ENCODE results near the gene SLC27A3.
A peak's percentile ranks its signal among the peaks of the same experiment; 100 is the strongest.

SLC27A3 gene

GRCh38 chr1:153789478-153790034, 14.3 kb downstream of the SLC27A3 start:
- Histone ChIP-seq H3K27ac (no peak overlapping the region), H3K4me3 (ENCODE audit: low read depth, low read length) (no peak overlapping the region), H3K36me3 (replicated peaks) (no peaks in the 10 kb centered on the region), H3K27me3 (replicated peaks) (no peaks in the 10 kb centered on the region)
- DNase-seq: no peak
- in situ Hi-C loops (cut with HindIII; ENCODE audit: low pct_ligation_motif_present, low sequenced_read_pairs): no loop called here
- TF ChIP-seq CTCF (IDR thresholded peaks at IDR 0.05; ENCODE audit: low read depth, low read length, missing control alignments): no peak

- Histone ChIP-seq H3K4me3 (ENCODE audit: low read depth, low read length) (no peak overlapping the region), H3K27me3 (replicated peaks) (no peaks in the 10 kb centered on the region), H3K27ac (peak overlapping the region; percentile 43), H3K36me3 (replicated peaks) (no peaks in the 10 kb centered on the region)
- DNase-seq: peak; percentile 35
- in situ Hi-C loops (cut with HindIII; ENCODE audit: low pct_ligation_motif_present, low sequenced_read_pairs): no loop called here
- no peak for TF ChIP-seq CTCF (IDR thresholded peaks at IDR 0.05; ENCODE audit: low read depth, low read length, missing control alignments)
Observed at GRCh38 chr1:153790313-153790965, 15.2 kb downstream of the SLC27A3 start.

- no peaks in the 10 kb centered on the region for H3K27me3 ChIP-seq (replicated peaks)
- H3K4me3 ChIP-seq (ENCODE audit: low read depth, low read length): no peak overlapping the region
- no peaks in the 10 kb centered on the region for H3K36me3 ChIP-seq (replicated peaks)
- no peak for TF ChIP-seq CTCF (IDR thresholded peaks at IDR 0.05; ENCODE audit: low read depth, low read length, missing control alignments)
- in situ Hi-C loops (cut with HindIII; ENCODE audit: low pct_ligation_motif_present, low sequenced_read_pairs): no loop called here
- peak; percentile 70 for DNase-seq
- peak overlapping the region; percentile 43 for H3K27ac ChIP-seq
Observed at GRCh38 chr1:153790966-153791647, 15.9 kb downstream of the SLC27A3 start.

GRCh38 chr1:153791648-153792253, 16.5 kb downstream of the SLC27A3 start:
- in situ Hi-C loops (cut with HindIII; ENCODE audit: low pct_ligation_motif_present, low sequenced_read_pairs): no loop called here
- H3K4me3 ChIP-seq (ENCODE audit: low read depth, low read length): no peak overlapping the region
- H3K36me3 ChIP-seq (replicated peaks): no peaks in the 10 kb centered on the region
- TF ChIP-seq CTCF (IDR thresholded peaks at IDR 0.05; ENCODE audit: low read depth, low read length, missing control alignments): peak; percentile 26
- peak; percentile 69 for DNase-seq
- H3K27me3 ChIP-seq (replicated peaks): no peaks in the 10 kb centered on the region
- H3K27ac ChIP-seq: peak overlapping the region; percentile 22

GRCh38 chr1:153792631-153793041, 17.4 kb downstream of the SLC27A3 start:
- Histone ChIP-seq H3K36me3 (replicated peaks) (no peaks in the 10 kb centered on the region), H3K27me3 (replicated peaks) (no peaks in the 10 kb centered on the region), H3K27ac (no peak overlapping the region), H3K4me3 (ENCODE audit: low read depth, low read length) (no peak overlapping the region)
- in situ Hi-C loops (cut with HindIII; ENCODE audit: low pct_ligation_motif_present, low sequenced_read_pairs): no loop called here
- TF ChIP-seq CTCF (IDR thresholded peaks at IDR 0.05; ENCODE audit: low read depth, low read length, missing control alignments): no peak
- DNase-seq: no peak

Measured in brain microvascular endothelial cell (primary cell).